Peyer's patch (tissue), 4 donors: Measurements from ENCODE around the gene CCR2. TPM values are rescaled to one million over a fixed set of nuclear protein-coding genes. Genes with fewer than 3 reads are reported as not detected.
A peak's percentile ranks its signal among the peaks of the same experiment; 100 is the strongest.

ENCODE experiments used
- DNase-seq, 3 donors: peaks; one replicate each; pipeline ENCODE4 v3.0.0-alpha.2; 2017 to 2019
- H3K27ac ChIP-seq, 4 donors: fragments of 200-600 bp; sonication (generic); one replicate each; pipeline ENCODE4 v1.5.1; 2016 to 2019
- H3K27me3 ChIP-seq, 2 donors: fragments of 200-600 bp; sonication (generic); one replicate each; pipeline ENCODE4 v1.5.1; 2019
- H3K36me3 ChIP-seq, 3 donors: fragments of 200-600 bp; sonication (generic); one replicate each; pipeline ENCODE4 v1.5.1; 2016 to 2019
- H3K4me1 ChIP-seq, 4 donors: fragments of 200-600 bp; sonication (generic); one replicate each; pipeline ENCODE4 v1.5.1; 2016 to 2019
- H3K4me3 ChIP-seq, 4 donors: fragments of 200-600 bp; sonication (generic); 1 replicate in 3 of 4; 2 replicates in 1 of 4; pipeline ENCODE4 v1.5.1; 2016 to 2019; ENCODE audit warnings: mild to moderate bottlenecking in 1 of 4
- H3K9me3 ChIP-seq, 4 donors: fragments of 200-600 bp; sonication (generic); one replicate each; pipeline ENCODE4 v1.5.1; 2016 to 2019; ENCODE audit warnings: mild to moderate bottlenecking in 1 of 4
- POLR2A ChIP-seq, 2 donors: fragments of 450-650 bp; IDR thresholded peaks; one replicate each; pipeline ENCODE4 v1.5.1; 2017; ENCODE audit warnings: antibody characterized with exemption in 2 of 2, mild to moderate bottlenecking in 2 of 2, moderate library complexity in 2 of 2
- total RNA-seq, 4 donors: library from RNA; depleted of rRNA; stranded (reverse); fragments of >200 nt; gene quantifications; one replicate each; pipeline ENCODE4 v1.1.0, GENCODE V29; 2016
- TF ChIP-seq, protein P1 (sequence below), 6 experiments: fragments of 450-650 bp in 4 of 6; fragments of 200-600 bp in 2 of 6; sonication (generic) in 1 of 6; IDR thresholded peaks; one replicate each; pipeline ENCODE4 v1.5.1; 2017 to 2019; ENCODE audit warnings: antibody characterized with exemption in 6 of 6, mild to moderate bottlenecking in 3 of 6, moderate library complexity in 1 of 6

CCR2 gene
- total RNA-seq, 4 donors from 2014 or later, result 0.70 to 4.1 (median 0.80) TPM; not detected in 1

DNA sequence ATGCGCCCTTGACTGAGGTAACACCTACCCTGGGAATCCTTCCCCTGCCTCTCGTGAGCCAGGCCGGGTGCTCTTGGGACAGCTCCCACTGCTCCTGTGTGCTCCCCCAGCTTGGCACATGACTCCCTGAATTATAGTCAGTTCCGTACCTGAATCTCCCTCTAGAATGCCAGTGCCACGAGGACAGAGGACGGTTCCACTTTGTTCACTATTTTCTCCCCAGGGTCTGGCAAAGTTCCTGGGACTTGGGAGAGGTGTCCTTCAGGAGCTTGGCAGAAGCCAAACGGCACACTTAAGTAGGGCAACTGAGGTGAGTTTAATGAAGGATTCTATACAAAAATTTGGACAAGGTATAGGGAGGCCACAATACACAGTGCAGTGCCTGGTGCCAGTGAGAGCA is 43.2 kb downstream of the CCR2 start:
- TF ChIP-seq, protein P1, sequence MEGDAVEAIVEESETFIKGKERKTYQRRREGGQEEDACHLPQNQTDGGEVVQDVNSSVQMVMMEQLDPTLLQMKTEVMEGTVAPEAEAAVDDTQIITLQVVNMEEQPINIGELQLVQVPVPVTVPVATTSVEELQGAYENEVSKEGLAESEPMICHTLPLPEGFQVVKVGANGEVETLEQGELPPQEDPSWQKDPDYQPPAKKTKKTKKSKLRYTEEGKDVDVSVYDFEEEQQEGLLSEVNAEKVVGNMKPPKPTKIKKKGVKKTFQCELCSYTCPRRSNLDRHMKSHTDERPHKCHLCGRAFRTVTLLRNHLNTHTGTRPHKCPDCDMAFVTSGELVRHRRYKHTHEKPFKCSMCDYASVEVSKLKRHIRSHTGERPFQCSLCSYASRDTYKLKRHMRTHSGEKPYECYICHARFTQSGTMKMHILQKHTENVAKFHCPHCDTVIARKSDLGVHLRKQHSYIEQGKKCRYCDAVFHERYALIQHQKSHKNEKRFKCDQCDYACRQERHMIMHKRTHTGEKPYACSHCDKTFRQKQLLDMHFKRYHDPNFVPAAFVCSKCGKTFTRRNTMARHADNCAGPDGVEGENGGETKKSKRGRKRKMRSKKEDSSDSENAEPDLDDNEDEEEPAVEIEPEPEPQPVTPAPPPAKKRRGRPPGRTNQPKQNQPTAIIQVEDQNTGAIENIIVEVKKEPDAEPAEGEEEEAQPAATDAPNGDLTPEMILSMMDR (IDR thresholded peaks at IDR 0.05), result no peak
- TF ChIP-seq POLR2A (IDR thresholded peaks at IDR 0.05), result no peak
- no peaks in the 10 kb centered on the region for H3K4me1 ChIP-seq
- H3K36me3 ChIP-seq, result no peaks in the 10 kb centered on the region
- no peak overlapping the region for H3K4me3 ChIP-seq
- no peak overlapping the region for H3K27ac ChIP-seq
- DNase-seq, result no peak
- no peaks in the 10 kb centered on the region for H3K9me3 ChIP-seq
- H3K27me3 ChIP-seq, result no peaks in the 10 kb centered on the region

DNA sequence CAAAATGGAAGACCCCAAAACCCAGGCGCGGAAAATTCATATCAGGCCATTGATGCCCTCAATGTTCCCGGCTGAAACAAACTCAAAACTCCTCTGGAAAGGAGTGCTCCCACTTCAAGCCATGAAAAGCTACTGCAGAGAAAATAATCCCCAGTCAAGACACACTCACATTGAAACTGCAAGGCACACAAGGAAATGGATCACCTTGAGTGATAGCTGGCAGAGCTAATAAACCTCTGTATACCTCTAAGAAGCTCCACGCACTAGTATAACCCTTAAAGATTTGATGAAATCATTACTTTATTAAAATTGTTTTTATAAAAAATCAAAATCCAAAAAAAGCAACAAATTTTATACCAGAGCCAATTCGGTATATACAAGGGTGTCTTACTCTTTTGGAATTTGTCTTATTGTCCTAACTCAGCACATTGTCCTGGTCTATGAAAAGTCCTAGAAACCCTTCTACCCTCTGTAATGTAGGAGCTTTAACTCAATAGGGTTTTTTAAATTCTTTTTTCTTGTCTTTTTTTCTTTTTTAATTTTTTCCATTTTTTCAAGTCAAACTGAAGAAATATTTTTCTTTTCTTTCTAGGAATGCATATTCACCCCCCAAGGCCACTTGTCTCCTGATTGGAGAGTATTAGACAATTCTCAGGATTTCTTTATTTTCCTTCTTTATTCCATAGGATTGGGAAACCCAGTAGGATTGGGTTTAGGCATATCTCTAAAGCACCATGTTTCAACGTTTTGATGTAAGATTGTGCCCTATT is 44.5 kb downstream of the CCR2 start:
- no peaks in the 10 kb centered on the region for H3K36me3 ChIP-seq
- TF ChIP-seq POLR2A (IDR thresholded peaks at IDR 0.05), result no peak
- TF ChIP-seq, protein P1 (IDR thresholded peaks at IDR 0.05), result no peak
- no peak for DNase-seq
- H3K4me3 ChIP-seq, result no peak overlapping the region
- H3K27me3 ChIP-seq, result no peaks in the 10 kb centered on the region
- no peaks in the 10 kb centered on the region for H3K4me1 ChIP-seq
- no peak overlapping the region for H3K27ac ChIP-seq
- H3K9me3 ChIP-seq, result no peaks in the 10 kb centered on the region

DNA sequence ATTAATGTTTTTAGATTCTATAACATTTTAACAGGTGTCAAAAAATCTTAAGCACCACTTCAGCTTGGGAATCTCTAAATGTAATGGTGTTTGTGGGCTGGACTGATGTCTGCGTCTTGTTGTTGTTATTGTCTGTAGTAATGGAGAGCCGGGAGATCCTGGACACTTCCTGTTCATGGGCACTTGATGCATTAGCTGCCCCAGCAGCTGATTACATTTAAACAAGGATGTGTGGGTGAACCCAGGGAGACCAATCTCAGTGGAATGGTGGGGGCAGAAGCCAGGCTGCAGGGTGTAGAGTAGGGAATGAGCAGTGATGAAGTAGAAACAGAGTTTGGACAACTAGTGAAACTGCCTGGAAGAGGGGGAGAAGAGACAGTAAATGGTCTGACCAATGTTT is 45.2 kb downstream of the CCR2 start:
- Histone ChIP-seq H3K4me1 (no peaks in the 10 kb centered on the region), H3K27ac (no peak overlapping the region), H3K4me3 (no peak overlapping the region), H3K36me3 (no peaks in the 10 kb centered on the region), H3K27me3 (no peaks in the 10 kb centered on the region), H3K9me3 (no peaks in the 10 kb centered on the region)
- no peak for DNase-seq
- TF ChIP-seq, protein P1 (IDR thresholded peaks at IDR 0.05), result no peak
- TF ChIP-seq POLR2A (IDR thresholded peaks at IDR 0.05), result no peak

DNA sequence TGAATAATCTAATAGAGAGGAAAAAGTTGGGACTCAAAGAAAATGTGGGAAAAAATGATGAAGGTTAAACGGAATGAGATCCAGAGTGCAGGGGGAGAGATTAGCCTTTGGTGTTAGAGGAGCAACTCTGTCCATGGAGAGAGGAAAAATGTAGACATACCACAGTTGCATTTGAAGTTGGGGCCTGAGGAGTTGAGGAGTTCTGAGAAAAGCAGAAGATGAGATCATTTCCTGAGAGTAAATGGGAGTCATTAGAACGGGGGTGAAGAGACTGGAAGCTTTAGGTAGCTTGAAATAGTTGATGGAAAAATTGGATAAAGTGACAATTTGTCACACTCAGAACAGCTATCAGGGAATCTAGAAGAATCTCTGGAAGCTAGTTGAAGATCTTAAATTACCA is 45.6 kb downstream of the CCR2 start:
- TF ChIP-seq POLR2A (IDR thresholded peaks at IDR 0.05), result no peak
- TF ChIP-seq, protein P1 (IDR thresholded peaks at IDR 0.05), result no peak
- no peak for DNase-seq
- H3K36me3 ChIP-seq, result no peaks in the 10 kb centered on the region
- no peaks in the 10 kb centered on the region for H3K27me3 ChIP-seq
- peaks cover 0 to 2% (median 0%) of the 10 kb centered on the region in 4 donors for H3K4me1 ChIP-seq
- no peak overlapping the region for H3K27ac ChIP-seq
- H3K4me3 ChIP-seq, result no peak overlapping the region
- no peaks in the 10 kb centered on the region for H3K9me3 ChIP-seq

DNA sequence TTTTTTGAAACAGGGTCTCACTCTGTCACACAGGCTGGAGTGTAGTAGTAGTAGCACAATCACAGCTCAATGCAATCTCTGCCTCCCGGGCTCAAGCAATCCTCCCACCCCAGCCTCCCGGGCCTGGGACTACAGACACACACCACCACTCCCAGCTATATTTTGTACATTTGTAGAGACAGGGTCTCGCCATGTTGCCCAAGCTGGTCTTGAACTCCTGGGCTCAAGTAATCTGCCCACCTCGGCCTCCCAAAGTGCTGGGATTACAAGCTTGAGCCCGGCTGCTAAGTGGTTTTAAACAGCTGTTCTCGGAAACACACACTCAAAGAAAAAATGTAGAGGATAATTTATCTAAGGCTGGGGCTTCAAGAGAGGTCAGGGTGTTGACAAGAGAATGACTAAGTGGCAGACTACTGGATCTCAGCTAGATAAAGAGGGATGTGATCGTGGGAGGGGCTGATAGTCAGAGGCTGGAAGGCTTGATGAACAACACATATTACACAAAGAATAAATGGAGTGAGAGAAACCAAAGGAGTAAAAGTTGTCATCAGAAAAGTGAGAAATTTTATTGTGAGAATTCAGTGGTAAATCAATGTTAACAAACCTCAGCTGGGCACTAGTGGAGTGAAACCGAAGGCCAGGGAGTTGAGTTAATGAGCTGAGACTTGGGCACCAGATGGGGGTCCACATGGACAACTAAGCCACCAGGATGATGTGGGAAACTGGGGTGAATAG is 46.3 kb downstream of the CCR2 start:
- Histone ChIP-seq H3K27ac (no peak overlapping the region), H3K4me3 (no peak overlapping the region), H3K4me1 (peaks cover 0 to 7% (median 0%) of the 10 kb centered on the region in 4 donors), H3K36me3 (no peaks in the 10 kb centered on the region), H3K9me3 (no peaks in the 10 kb centered on the region), H3K27me3 (no peaks in the 10 kb centered on the region)
- TF ChIP-seq, protein P1 (IDR thresholded peaks at IDR 0.05), result no peak
- TF ChIP-seq POLR2A (IDR thresholded peaks at IDR 0.05), result no peak
- peak in 1 of 3 donors; percentile 35 for DNase-seq
